Endothelial cell of umbilical vein (primary cell): ENCODE results near the gene LBR. TPM values are rescaled to one million over a fixed set of nuclear protein-coding genes. Genes with fewer than 3 reads are reported as not detected.

ENCODE experiments used
- BruUV-seq: library from RNA; stranded (reverse); fragments of 400-500 nt; replicated peaks from 2 replicates; lab custom pipeline; 2021; lab: Mats Ljungman, UMichigan
- CTCF ChIA-PET: fragments of 300-600, 350-600 bp; sonication (Branson Sonifier 250); formaldehyde crosslinking; loops from one replicate; lab custom pipeline; 2021; ENCODE audit warnings: antibody characterized with exemption, inconsistent platforms; lab: Charles Lee
- POLR2A ChIA-PET: fragments of 300-600, 350-600 bp; sonication (Branson Sonifier 250); formaldehyde crosslinking; loops from one replicate; lab custom pipeline; 2021; ENCODE audit warnings: antibody characterized with exemption, inconsistent platforms; lab: Charles Lee
- DNase-seq: peaks from one replicate; pipeline ENCODE4 v3.0.0-alpha.2; 2011; ENCODE audit warnings: low read depth, low spot score
- FAIRE-seq: peaks from 2 replicates; lab custom pipeline; 2011; peaks lifted over from hg19 to GRCh38; lab: Jason Lieb, UNC
- H2AFZ ChIP-seq: 2 replicates; pipeline ENCODE4 v1.6.0; 2012; ENCODE audit warnings: low read depth, low read length, control low read depth, inconsistent platforms
- H3K27ac ChIP-seq: 2 replicates; pipeline ENCODE4 v1.5.1; 2011; ENCODE audit warnings: low read depth, mild to moderate bottlenecking, control low read depth, low read length, moderate library complexity; ENCODE audit not compliant: insufficient read depth
- H3K27me3 ChIP-seq, 2 experiments: 2 replicates each; pipeline versions ENCODE4 v1.6.0 to v1.6.1; 2011; ENCODE audit warnings: low read length in 2 of 2, mixed read lengths in 1 of 2; ENCODE audit not compliant: control insufficient read depth in 2 of 2, insufficient read depth in 2 of 2
- H3K36me3 ChIP-seq, 2 experiments: 2 replicates in 1 of 2; 3 replicates in 1 of 2; pipeline ENCODE4 v1.5.1; 2011; ENCODE audit warnings: low read length in 2 of 2, mild to moderate bottlenecking in 1 of 2, moderate library complexity in 1 of 2; ENCODE audit not compliant: control insufficient read depth in 2 of 2, insufficient read depth in 2 of 2; ENCODE audit errors: extremely low read depth in 1 of 2
- H3K4me1 ChIP-seq: 3 replicates; pipeline ENCODE4 v1.5.1; 2011; ENCODE audit warnings: mild to moderate bottlenecking, low read length; ENCODE audit not compliant: control insufficient read depth, insufficient read depth; ENCODE audit errors: extremely low read depth
- H3K4me2 ChIP-seq: 2 replicates; pipeline ENCODE4 v1.6.1; 2011; ENCODE audit warnings: low read length, control low read depth, mixed read lengths; ENCODE audit not compliant: insufficient read depth
- H3K4me3 ChIP-seq, 3 experiments: fragments of 200-600 bp in 1 of 3; sonication (generic), shearing (Covaris generic) in 1 of 3; replicated peaks in 1 of 3; 2 replicates each; pipeline ENCODE4 v1.5.1; 2011 to 2016; ENCODE audit warnings: control low read depth in 3 of 3, low read length in 3 of 3, mild to moderate bottlenecking in 2 of 3, inconsistent platforms in 1 of 3, low read depth in 1 of 3, moderate library complexity in 1 of 3; ENCODE audit not compliant: insufficient read depth in 1 of 3
- H3K79me2 ChIP-seq: 2 replicates; pipeline ENCODE4 v1.6.0; 2012; ENCODE audit warnings: low read length, inconsistent platforms; ENCODE audit not compliant: control insufficient read depth, insufficient read depth
- H3K9ac ChIP-seq: replicated peaks from 2 replicates; pipeline ENCODE3; 2011; ENCODE audit warnings: low read length, control low read depth; ENCODE audit not compliant: insufficient read depth; ENCODE audit errors: extremely low read depth
- H3K9me1 ChIP-seq: replicated peaks from 3 replicates; pipeline ENCODE4 v1.6.0; 2011; ENCODE audit warnings: mild to moderate bottlenecking, low read length; ENCODE audit not compliant: control insufficient read depth, insufficient read depth; ENCODE audit errors: extremely low read depth
- H3K9me3 ChIP-seq: replicated peaks from 2 replicates; pipeline ENCODE4 v1.5.1; 2012; ENCODE audit warnings: low read length, inconsistent platforms; ENCODE audit not compliant: control insufficient read depth, insufficient read depth
- H4K20me1 ChIP-seq: replicated peaks from 2 replicates; pipeline ENCODE3; 2011; ENCODE audit warnings: mild to moderate bottlenecking, low read length; ENCODE audit not compliant: control insufficient read depth, insufficient read depth; ENCODE audit errors: extremely low read depth
- EZH2 ChIP-seq: IDR thresholded peaks from 2 replicates; pipeline ENCODE4 v1.6.1; 2012; ENCODE audit warnings: borderline replicate concordance, low read depth, mild to moderate bottlenecking, moderate library complexity, low read length, inconsistent platforms; ENCODE audit not compliant: severe bottlenecking
- FOS ChIP-seq: IDR thresholded peaks from 2 replicates; pipeline ENCODE4 v1.6.1; 2011; ENCODE audit warnings: mild to moderate bottlenecking, low read length, moderate library complexity, borderline replicate concordance; ENCODE audit not compliant: insufficient read depth
- JUN ChIP-seq: IDR thresholded peaks from 2 replicates; pipeline ENCODE4 v1.6.1; 2011; ENCODE audit warnings: borderline replicate concordance, low read depth; ENCODE audit not compliant: insufficient read length, insufficient read depth
- POLR2AphosphoS5 ChIP-seq: IDR thresholded peaks from 2 replicates; pipeline ENCODE4 v1.6.1; 2012; ENCODE audit warnings: low read depth, mild to moderate bottlenecking, control low read depth, low read length, moderate library complexity; ENCODE audit not compliant: insufficient read depth
- dilution Hi-C: fragments of 300-500 bp; cut with MboI; formaldehyde crosslinking; loops from one replicate; pipeline ENCODE4 v1.15.0; 2019; ENCODE audit warnings: low sequenced_read_pairs; ENCODE audit not compliant: extremely low pct_ligation_motif_present
- intact Hi-C: fragments of 100-400 bp; cut with micrococcal nuclease; formaldehyde crosslinking; loops from one replicate; pipeline ENCODE4 v1.10.0; 2022
- polyA plus RNA-seq, 4 experiments: library from polyadenylated mRNA; depleted of rRNA in 3 of 4; stranded (reverse) in 3 of 4; unstranded in 1 of 4; fragments of >200 nt; gene quantifications; 2 replicates each; pipeline versions ENCODE4 v1.2.1 to v1.2.3, GENCODE V29; 2011 to 2012; ENCODE audit warnings: missing spikeins in 1 of 4
- total RNA-seq: library from RNA; stranded (reverse); gene quantifications from 2 replicates; pipeline ENCODE4 v1.2.3, GENCODE V29; 2021

Gene LBR
- total and polyA plus RNA-seq, 2 donors (not counting 3 experiments of a cell fraction or from before 2014, with no cell fraction given) = 53.9 to 119 TPM

DNA sequence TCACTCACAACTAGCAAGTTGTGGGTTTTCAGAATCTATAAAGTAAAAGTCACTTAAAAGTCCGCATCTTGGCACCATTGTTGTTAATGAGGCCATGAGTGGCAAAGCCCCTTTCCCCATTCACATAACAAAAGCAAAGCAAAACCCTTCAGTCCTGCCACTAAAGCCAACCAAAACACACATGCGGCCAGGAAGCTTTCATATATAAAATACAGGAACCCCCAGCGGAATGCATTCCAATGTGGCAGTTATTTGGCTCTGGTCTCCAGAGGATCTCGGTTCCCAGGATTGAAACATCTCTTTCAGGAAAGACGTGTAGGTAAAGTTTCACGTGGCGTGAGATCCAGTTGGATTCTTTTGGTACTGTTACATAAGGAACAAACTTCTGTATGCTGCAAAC is 2.5 kb upstream of the LBR start:
- H3K27ac ChIP-seq = no peak overlapping the region
- intact Hi-C loops = no loop called here
- H4K20me1 ChIP-seq = peaks cover 2% of the 10 kb centered on the region
- CTCF ChIA-PET = interaction anchor here (1.3 to 4.8 kb wide), 4 partner anchors 10 to 111 kb away, joined by 4 to 31 read pairs (median 6); no protein-coding TSS in a partner anchor
- H3K9me3 ChIP-seq = no peaks in the 10 kb centered on the region
- FAIRE-seq = peak; percentile 59
- no peaks in the 10 kb centered on the region for H3K9me1 ChIP-seq
- H3K9ac ChIP-seq = no peak overlapping the region
- H3K36me3 ChIP-seq = no peaks in the 10 kb centered on the region
- H3K4me2 ChIP-seq = no peak overlapping the region
- peak; percentile 62 for DNase-seq
- POLR2A ChIA-PET = no interaction called here
- H3K4me3 ChIP-seq = no peak overlapping the region
- TF ChIP-seq EZH2 = no peak
- dilution Hi-C loops = no loop called here
- peaks cover 1 to 2% of the 10 kb centered on the region in 2 experiments for H3K27me3 ChIP-seq
- no TSS peak for BruUV-seq
- peaks cover 26% of the 10 kb centered on the region for H3K79me2 ChIP-seq
- H2AFZ ChIP-seq = peak overlapping the region; percentile 44
- H3K4me1 ChIP-seq = peaks cover 19% of the 10 kb centered on the region

DNA sequence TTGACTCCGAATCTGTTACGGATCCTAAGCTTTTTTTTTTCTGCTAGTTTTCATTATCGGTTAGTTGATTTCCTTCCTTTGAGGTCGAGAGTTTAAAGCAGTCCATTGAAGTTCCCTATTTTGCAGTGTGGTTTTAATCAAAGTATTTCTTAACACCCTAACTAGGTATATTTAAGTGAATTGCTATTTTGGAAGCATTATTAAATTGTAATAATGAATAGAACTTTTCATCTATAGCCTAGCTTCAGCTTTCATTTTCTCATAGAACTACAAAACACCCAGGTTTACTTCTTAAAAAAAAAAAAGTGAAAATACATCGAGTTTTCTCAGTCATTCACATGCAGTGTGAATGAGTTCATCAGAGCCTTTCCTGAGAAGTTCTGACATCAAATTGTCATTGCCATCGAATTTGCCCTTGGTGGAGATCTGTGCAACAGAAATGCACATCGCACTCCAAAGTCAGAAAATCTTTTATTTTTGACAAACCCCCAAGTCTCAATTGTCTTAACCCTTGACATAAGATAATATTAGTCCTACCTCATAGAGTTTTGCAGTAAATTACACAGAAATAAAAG is 1.1 kb upstream of the LBR start:
- CTCF ChIA-PET = interaction anchor here (0.9 to 4.8 kb wide), 8 partner anchors 12 to 696 kb away, joined by 3 to 31 read pairs (median 4); no protein-coding TSS in a partner anchor
- no peak for FAIRE-seq
- POLR2A ChIA-PET = no interaction called here

More for the DNA sequence above, 1.1 kb upstream of the LBR start:
- no TSS peak for BruUV-seq
- DNase-seq = no peak
- dilution Hi-C loops (no loop called here), intact Hi-C loops (loop anchor here (1.0 to 5.0 kb wide), 4 partner anchors 16 to 1597 kb away; partner anchors contain the start of gene H3-3A)
- no peaks in the 10 kb centered on the region for H3K9me1 ChIP-seq
- H3K4me1 ChIP-seq = peaks cover 32% of the 10 kb centered on the region
- no peaks in the 10 kb centered on the region for H3K9me3 ChIP-seq
- H3K36me3 ChIP-seq = no peaks in the 10 kb centered on the region
- H3K27me3 ChIP-seq = peaks cover 0 to 1% of the 10 kb centered on the region in 2 experiments
- peak overlapping the region; percentile 8 for H2AFZ ChIP-seq
- peaks cover 4% of the 10 kb centered on the region for H4K20me1 ChIP-seq
- peak overlapping the region; percentile 75 for H3K27ac ChIP-seq
- TF ChIP-seq JUN (peak; percentile 5), FOS (peak; percentile 2), POLR2AphosphoS5 (no peak)
- H3K79me2 ChIP-seq = peaks cover 39% of the 10 kb centered on the region
- H3K4me2 ChIP-seq = peak overlapping the region; percentile 90
- peak overlapping the region; percentile 76 for H3K9ac ChIP-seq
- H3K4me3 ChIP-seq = peak overlapping the region; percentile 37 to 79 (median 50)
